Measurements from ENCODE around the gene MCHR1.

- TF ChIP-seq POLR2AphosphoS5 (IDR thresholded peaks at IDR 0.05) (no peak), POLR2A (IDR thresholded peaks at IDR 0.05) (no peak), CTCF (IDR thresholded peaks at IDR 0.05) (no peak)
Observed at GRCh38 chr22:40631925-40632324, 47.4 kb upstream of the MCHR1 start.
